Gastroesophageal sphincter (tissue), 4 donors: Measurements from ENCODE around the gene ENDOD1. TPM values are rescaled to one million over a fixed set of nuclear protein-coding genes. Genes with fewer than 3 reads are reported as not detected.

Experiments
- ATAC-seq: fragments of 150-250 bp; one replicate; pipeline ENCODE4 v1.9.1; 2016; ENCODE audit warnings: mild to moderate bottlenecking, moderate library complexity
- H3K27ac ChIP-seq, 4 donors: fragments of 200-600 bp; sonication (generic) in 3 of 4; 1 replicate in 3 of 4; 2 replicates in 1 of 4; pipeline ENCODE4 v1.5.1; 2016 to 2019
- H3K27me3 ChIP-seq: fragments of 200-600 bp; sonication (generic); one replicate; pipeline ENCODE4 v1.5.1; 2019
- H3K36me3 ChIP-seq, 2 donors: fragments of 200-600 bp; sonication (generic); one replicate each; pipeline ENCODE4 v1.5.1; 2019; ENCODE audit warnings: control low read depth in 1 of 2
- H3K4me1 ChIP-seq, 3 donors: fragments of 200-600 bp; sonication (generic); 1 replicate in 2 of 3; 2 replicates in 1 of 3; pipeline ENCODE4 v1.5.1; 2016 to 2019; ENCODE audit warnings: control low read depth in 2 of 3
- H3K4me3 ChIP-seq, 2 donors: fragments of 200-600 bp; sonication (generic); one replicate each; pipeline ENCODE4 v1.5.1; 2019; ENCODE audit warnings: mild to moderate bottlenecking in 1 of 2, moderate library complexity in 1 of 2
- H3K9me3 ChIP-seq, 3 donors: fragments of 200-600 bp; sonication (generic); one replicate each; pipeline ENCODE4 v1.5.1; 2017 to 2019; ENCODE audit warnings: control low read depth in 2 of 3
- EP300 ChIP-seq: sonication (generic); formaldehyde crosslinking; IDR thresholded peaks from one replicate; pipeline ENCODE4 v1.6.1; 2017; ENCODE audit warnings: antibody characterized with exemption, mild to moderate bottlenecking
- POLR2A ChIP-seq, 2 donors: fragments of 450-650 bp; IDR thresholded peaks; one replicate each; pipeline ENCODE4 v1.6.1; 2017; ENCODE audit warnings: antibody characterized with exemption in 2 of 2, mild to moderate bottlenecking in 2 of 2, moderate library complexity in 1 of 2
- POLR2AphosphoS5 ChIP-seq: sonication (generic); formaldehyde crosslinking; IDR thresholded peaks from one replicate; pipeline ENCODE4 v1.6.1; 2017; ENCODE audit warnings: antibody characterized with exemption
- WGBS, 2 donors: methylation state at CpG; one replicate each; pipeline ENCODE4 v1.1.5; 2018; ENCODE audit warnings: low coverage in 1 of 2; 5-methylcytosine and 5-hydroxymethylcytosine counted together
- total RNA-seq, 4 donors: library from RNA; depleted of rRNA; stranded (reverse); fragments of >200 nt; gene quantifications; one replicate each; pipeline ENCODE4 v1.1.0, GENCODE V29; 2016
- TF ChIP-seq, protein P1 (sequence below), 4 experiments: fragments of 200-600 bp in 2 of 4; fragments of 450-650 bp in 2 of 4; sonication (generic) in 1 of 4; IDR thresholded peaks; one replicate each; pipeline ENCODE4 v1.5.1; 2017 to 2019; ENCODE audit warnings: antibody characterized with exemption in 4 of 4, mild to moderate bottlenecking in 2 of 4, moderate library complexity in 2 of 4

The ENDOD1 gene
- total RNA-seq, 4 donors from 2014 or later, result 34.6 to 68.3 (median 54.6) TPM

DNA sequence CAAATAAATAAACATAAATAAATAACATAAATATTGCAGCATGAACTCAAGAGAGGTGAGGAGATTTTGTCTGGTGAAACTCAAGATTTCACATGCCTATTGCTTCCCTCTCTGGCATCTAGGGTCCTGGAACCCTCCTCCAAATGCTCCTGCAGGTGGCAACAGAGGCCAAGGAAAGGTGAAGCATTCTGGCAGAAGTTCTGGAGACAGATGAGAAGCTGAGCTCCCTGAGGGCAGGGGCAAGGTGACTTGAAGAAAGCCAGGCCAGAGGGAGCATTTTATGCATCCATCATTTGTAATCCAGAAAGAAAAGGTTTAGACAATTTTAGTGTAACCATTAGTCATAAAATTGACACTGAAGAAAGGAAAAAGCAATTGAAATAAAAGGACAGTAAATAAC is 64.9 kb downstream of the ENDOD1 start:
- H3K9me3 ChIP-seq, result no peaks in the 10 kb centered on the region
- no peaks in the 10 kb centered on the region for H3K27me3 ChIP-seq
- no peak overlapping the region for H3K4me3 ChIP-seq
- ATAC-seq, result no peak
- TF ChIP-seq POLR2A (IDR thresholded peaks at IDR 0.05), result no peak
- TF ChIP-seq, protein P1, sequence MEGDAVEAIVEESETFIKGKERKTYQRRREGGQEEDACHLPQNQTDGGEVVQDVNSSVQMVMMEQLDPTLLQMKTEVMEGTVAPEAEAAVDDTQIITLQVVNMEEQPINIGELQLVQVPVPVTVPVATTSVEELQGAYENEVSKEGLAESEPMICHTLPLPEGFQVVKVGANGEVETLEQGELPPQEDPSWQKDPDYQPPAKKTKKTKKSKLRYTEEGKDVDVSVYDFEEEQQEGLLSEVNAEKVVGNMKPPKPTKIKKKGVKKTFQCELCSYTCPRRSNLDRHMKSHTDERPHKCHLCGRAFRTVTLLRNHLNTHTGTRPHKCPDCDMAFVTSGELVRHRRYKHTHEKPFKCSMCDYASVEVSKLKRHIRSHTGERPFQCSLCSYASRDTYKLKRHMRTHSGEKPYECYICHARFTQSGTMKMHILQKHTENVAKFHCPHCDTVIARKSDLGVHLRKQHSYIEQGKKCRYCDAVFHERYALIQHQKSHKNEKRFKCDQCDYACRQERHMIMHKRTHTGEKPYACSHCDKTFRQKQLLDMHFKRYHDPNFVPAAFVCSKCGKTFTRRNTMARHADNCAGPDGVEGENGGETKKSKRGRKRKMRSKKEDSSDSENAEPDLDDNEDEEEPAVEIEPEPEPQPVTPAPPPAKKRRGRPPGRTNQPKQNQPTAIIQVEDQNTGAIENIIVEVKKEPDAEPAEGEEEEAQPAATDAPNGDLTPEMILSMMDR (IDR thresholded peaks at IDR 0.05), result peak in 3 of 4 experiments; percentile 31 to 57 (median 45)
- no peak overlapping the region for H3K27ac ChIP-seq
- H3K36me3 ChIP-seq, result no peaks in the 10 kb centered on the region
- H3K4me1 ChIP-seq, result peaks cover 7 to 71% (median 7%) of the 10 kb centered on the region in 3 donors

- no peaks in the 10 kb centered on the region for H3K36me3 ChIP-seq
- no peaks in the 10 kb centered on the region for H3K9me3 ChIP-seq
- no peaks in the 10 kb centered on the region for H3K27me3 ChIP-seq
- no peak overlapping the region for H3K27ac ChIP-seq
- H3K4me1 ChIP-seq, result peaks cover 7 to 62% (median 7%) of the 10 kb centered on the region in 3 donors
- no peak overlapping the region for H3K4me3 ChIP-seq
- WGBS, 2 donors, result 98 to 100% methylated on average over 3 to 4 of the region's 4 CpGs
- TF ChIP-seq, protein P1 (IDR thresholded peaks at IDR 0.05), result no peak
- TF ChIP-seq POLR2AphosphoS5 (no peak), POLR2A (IDR thresholded peaks at IDR 0.05) (no peak), EP300 (no peak)
- ATAC-seq, result no peak
Observed at GRCh38 chr11:95155385-95155784, 65.7 kb downstream of the ENDOD1 start.

DNA sequence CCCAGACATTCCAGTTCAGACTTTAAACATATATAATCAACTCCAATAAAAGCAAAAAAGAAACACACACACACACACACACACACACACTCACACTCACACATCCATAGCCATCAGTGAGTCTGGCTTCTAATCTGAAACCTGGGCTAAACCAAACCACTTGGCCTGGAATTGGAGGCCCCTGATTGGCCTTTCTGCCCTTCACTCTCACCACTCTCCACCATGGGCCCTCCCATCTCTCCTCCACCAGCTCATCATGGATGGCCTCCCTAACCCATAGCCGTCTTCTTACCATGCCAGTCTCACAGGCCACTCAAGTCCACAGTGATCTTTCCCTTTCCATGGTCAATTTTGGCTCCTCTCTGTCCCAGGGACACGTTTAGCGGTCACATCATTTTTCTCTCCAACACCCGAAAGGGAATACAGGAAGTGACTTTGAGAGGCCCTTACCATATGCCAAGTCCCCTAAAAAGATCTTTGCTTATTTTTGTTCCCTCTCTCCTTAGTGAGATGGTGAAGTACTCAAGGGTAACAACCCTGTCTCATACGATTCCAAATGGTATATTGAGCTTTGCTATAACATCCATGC is 66.6 kb downstream of the ENDOD1 start:
- Histone ChIP-seq H3K27me3 (no peaks in the 10 kb centered on the region), H3K4me1 (peaks cover 7 to 56% (median 7%) of the 10 kb centered on the region in 3 donors), H3K4me3 (no peak overlapping the region), H3K36me3 (no peaks in the 10 kb centered on the region), H3K9me3 (no peaks in the 10 kb centered on the region), H3K27ac (peak overlapping the region; percentile 5 to 76 (median 64))
- 66 to 80% methylated on average over 2 to 5 of the region's 5 CpGs for WGBS, 2 donors
- TF ChIP-seq, protein P1 (IDR thresholded peaks at IDR 0.05), result no peak
- TF ChIP-seq EP300 (no peak), POLR2AphosphoS5 (no peak), POLR2A (IDR thresholded peaks at IDR 0.05) (no peak)
- no peak for ATAC-seq

DNA sequence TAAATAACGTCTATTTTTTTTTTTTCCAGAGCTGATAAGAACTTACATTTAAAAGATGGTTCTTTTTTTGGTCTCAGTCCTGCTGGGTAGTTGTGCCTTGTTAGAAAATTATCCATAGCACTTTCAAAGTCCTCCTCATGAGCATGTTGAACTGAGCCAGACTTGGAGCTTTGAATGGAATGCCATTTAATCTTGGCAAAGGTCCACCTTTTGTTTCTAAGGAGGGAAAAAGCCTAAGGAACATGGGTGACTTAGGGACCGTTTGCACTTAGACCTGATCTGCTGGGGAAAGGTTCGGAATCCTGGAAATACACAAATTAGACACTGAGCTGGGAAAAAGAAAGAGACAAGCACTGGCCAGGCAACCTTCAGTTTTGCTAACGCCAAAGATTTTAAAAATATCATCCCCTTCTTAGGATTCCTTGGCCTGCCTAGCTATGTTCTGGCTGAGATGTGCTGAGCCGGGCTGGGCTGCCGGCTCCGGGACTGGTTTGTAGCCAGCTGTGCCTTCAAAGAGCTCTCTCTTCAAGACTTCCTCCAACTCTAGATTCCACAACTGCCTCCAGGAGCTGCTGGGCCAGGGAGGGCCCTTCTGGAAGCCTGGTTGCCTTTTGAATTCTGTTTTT is 67.4 kb downstream of the ENDOD1 start:
- H3K4me3 ChIP-seq, result no peak overlapping the region
- no peaks in the 10 kb centered on the region for H3K9me3 ChIP-seq
- ATAC-seq, result peak; percentile 88
- H3K4me1 ChIP-seq, result peaks cover 3 to 54% (median 4%) of the 10 kb centered on the region in 3 donors
- peak overlapping the region; percentile 5 to 76 (median 64) for H3K27ac ChIP-seq
- H3K27me3 ChIP-seq, result no peaks in the 10 kb centered on the region
- H3K36me3 ChIP-seq, result no peaks in the 10 kb centered on the region
- TF ChIP-seq, protein P1 (IDR thresholded peaks at IDR 0.05), result peak in 1 of 4 experiments; percentile 5
- TF ChIP-seq POLR2AphosphoS5, result peak; percentile 51
- no peak for TF ChIP-seq POLR2A (IDR thresholded peaks at IDR 0.05)
- TF ChIP-seq EP300, result no peak
- WGBS, 2 donors, result 15 to 32% methylated on average over 4 to 7 of the region's 7 CpGs

DNA sequence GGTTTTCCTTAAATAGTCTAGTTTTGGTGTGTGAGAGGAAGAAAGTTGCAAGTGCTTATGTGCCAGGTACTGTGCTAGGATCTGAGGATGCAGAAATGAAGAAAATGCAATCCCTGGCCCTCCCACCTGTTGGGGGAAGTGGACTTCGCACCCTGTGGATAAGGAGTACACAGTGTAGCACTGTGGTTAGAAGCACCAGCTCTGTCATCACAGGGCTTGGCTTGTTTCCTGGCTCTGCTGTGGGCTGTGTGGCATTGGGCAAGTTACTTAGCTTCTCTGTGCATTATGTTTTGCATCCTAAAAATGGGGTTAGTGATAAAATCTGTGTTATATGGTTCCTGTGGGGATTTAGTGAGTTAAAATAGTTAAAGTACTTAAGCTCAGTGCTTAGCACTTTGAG is 68.2 kb downstream of the ENDOD1 start:
- no peaks in the 10 kb centered on the region for H3K9me3 ChIP-seq
- H3K36me3 ChIP-seq, result no peaks in the 10 kb centered on the region
- 100% methylated on average over 1 of the region's 1 CpG; no CpG with 5 or more reads in 1 of the 2 donors for WGBS, 2 donors
- H3K27me3 ChIP-seq, result no peaks in the 10 kb centered on the region
- H3K27ac ChIP-seq, result peak overlapping the region; percentile 5 to 76 (median 64)
- H3K4me1 ChIP-seq, result peaks cover 3 to 48% (median 4%) of the 10 kb centered on the region in 3 donors
- TF ChIP-seq EP300 (no peak), POLR2AphosphoS5 (no peak), POLR2A (IDR thresholded peaks at IDR 0.05) (no peak)
- no peak overlapping the region for H3K4me3 ChIP-seq
- no peak for ATAC-seq
